HEK293T (cell line): ENCODE results near the gene ODAD3.
"Not testable (repeated sequence)": the region's sequence is repeated elsewhere in the genome, so short reads cannot be mapped to it uniquely, and the experiment has no call there.

ENCODE experiments used
- CTCF ChIA-PET: fragments of 350-600 bp; formaldehyde crosslinking; extraction: SDS; loops from one replicate; lab custom pipeline; 2021; ENCODE audit warnings: antibody characterized with exemption, inconsistent platforms; lab: Yijun Ruan, JAX
- POLR2A ChIA-PET: fragments of 350-600 bp; formaldehyde crosslinking; extraction: SDS; loops from one replicate; lab custom pipeline; 2020; ENCODE audit warnings: antibody characterized with exemption, inconsistent platforms; lab: Yijun Ruan, JAX
- DNase-seq: peaks from one replicate; pipeline ENCODE4 v3.0.0; 2012; ENCODE audit warnings: mixed read lengths; ENCODE audit errors: extremely low spot score
- ARNT ChIP-seq: fragments of 450-650 bp; IDR thresholded peaks from 2 replicates; pipeline ENCODE4 v1.6.1; 2017; ENCODE audit warnings: mild to moderate bottlenecking
- BHLHE40 ChIP-seq: fragments of 450-650 bp; IDR thresholded peaks from 2 replicates; pipeline ENCODE4 v1.6.1; 2016; ENCODE audit warnings: mild to moderate bottlenecking, moderate library complexity, borderline replicate concordance
- CTBP1 ChIP-seq: fragments of 450-650 bp; IDR thresholded peaks from 2 replicates; pipeline ENCODE4 v1.6.1; 2016; ENCODE audit warnings: borderline replicate concordance
- ELF4 ChIP-seq: fragments of 450-650 bp; IDR thresholded peaks from 2 replicates; pipeline ENCODE4 v1.6.1; 2017; ENCODE audit warnings: antibody characterized with exemption
- FOXA1 ChIP-seq: fragments of 450-650 bp; IDR thresholded peaks from 2 replicates; pipeline ENCODE4 v1.6.1; 2016; ENCODE audit warnings: mild to moderate bottlenecking
- FOXK2 ChIP-seq: fragments of 450-650 bp; IDR thresholded peaks from 2 replicates; pipeline ENCODE4 v1.6.1; 2016; ENCODE audit warnings: mild to moderate bottlenecking
- FOXM1 ChIP-seq: fragments of 450-650 bp; IDR thresholded peaks from 2 replicates; pipeline ENCODE4 v1.6.1; 2017; ENCODE audit warnings: mild to moderate bottlenecking, borderline replicate concordance
- HDGF ChIP-seq: fragments of 450-650 bp; IDR thresholded peaks from 2 replicates; pipeline ENCODE4 v1.6.1; 2017; ENCODE audit warnings: antibody characterized with exemption, borderline replicate concordance
- L3MBTL2 ChIP-seq: fragments of 450-650 bp; conservative IDR thresholded peaks from 2 replicates; pipeline ENCODE4 v1.6.1; 2016; ENCODE audit warnings: mild to moderate bottlenecking
- LEF1 ChIP-seq: fragments of 450-650 bp; IDR thresholded peaks from 2 replicates; pipeline ENCODE4 v1.6.1; 2017; ENCODE audit warnings: mild to moderate bottlenecking, borderline replicate concordance
- NFRKB ChIP-seq: fragments of 450-650 bp; IDR thresholded peaks from 2 replicates; pipeline ENCODE4 v1.6.1; 2016; ENCODE audit warnings: mild to moderate bottlenecking, moderate library complexity
- SP1 ChIP-seq: fragments of 450-650 bp; IDR thresholded peaks from 2 replicates; pipeline ENCODE4 v1.6.1; 2017
- SUZ12 ChIP-seq: fragments of 450-650 bp; IDR thresholded peaks from 2 replicates; pipeline ENCODE4 v1.6.1; 2016; ENCODE audit warnings: mild to moderate bottlenecking
- TARDBP ChIP-seq: fragments of 450-650 bp; IDR thresholded peaks from 2 replicates; pipeline ENCODE4 v1.6.1; 2016
- ZNF384 ChIP-seq: fragments of 450-650 bp; IDR thresholded peaks from 2 replicates; pipeline ENCODE4 v1.6.1; 2016
- TF ChIP-seq, protein P1 (sequence below): fragments of 450-650 bp; IDR thresholded peaks from 2 replicates; pipeline ENCODE4 v1.6.1; 2016

Gene ODAD3

DNA sequence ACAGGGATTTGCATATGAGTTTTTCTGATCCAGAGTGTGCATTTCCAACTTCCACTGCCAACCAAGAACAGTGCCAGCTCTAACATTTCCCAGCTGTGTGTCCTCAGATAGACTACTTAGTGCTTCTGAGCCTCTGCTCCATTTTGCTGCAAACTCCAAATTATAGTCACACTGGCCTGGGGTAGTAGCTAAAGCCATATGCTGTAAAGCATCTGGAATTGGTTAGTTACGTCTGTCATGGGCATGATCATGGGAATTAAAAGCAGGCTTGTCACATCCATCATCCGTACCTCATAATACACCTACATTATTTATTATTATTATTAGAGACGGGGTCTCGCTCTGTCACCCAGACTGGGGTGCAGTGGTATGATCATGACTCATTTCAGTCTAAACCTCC, 38.8 kb upstream of the ODAD3 start:
- TF ChIP-seq LEF1 (no peak), ARNT (no peak), TARDBP (no peak), FOXA1 (no peak), L3MBTL2 (no peak), SUZ12 (no peak), FOXM1 (no peak), SP1 (no peak), CTBP1 (no peak), HDGF (no peak)
- no peak for DNase-seq
- ChIA-PET CTCF (interaction anchor here (1.5 kb wide), 1 partner anchor 92 kb away, joined by 3 read pairs; no protein-coding TSS in a partner anchor), POLR2A (no interaction called here)

DNA sequence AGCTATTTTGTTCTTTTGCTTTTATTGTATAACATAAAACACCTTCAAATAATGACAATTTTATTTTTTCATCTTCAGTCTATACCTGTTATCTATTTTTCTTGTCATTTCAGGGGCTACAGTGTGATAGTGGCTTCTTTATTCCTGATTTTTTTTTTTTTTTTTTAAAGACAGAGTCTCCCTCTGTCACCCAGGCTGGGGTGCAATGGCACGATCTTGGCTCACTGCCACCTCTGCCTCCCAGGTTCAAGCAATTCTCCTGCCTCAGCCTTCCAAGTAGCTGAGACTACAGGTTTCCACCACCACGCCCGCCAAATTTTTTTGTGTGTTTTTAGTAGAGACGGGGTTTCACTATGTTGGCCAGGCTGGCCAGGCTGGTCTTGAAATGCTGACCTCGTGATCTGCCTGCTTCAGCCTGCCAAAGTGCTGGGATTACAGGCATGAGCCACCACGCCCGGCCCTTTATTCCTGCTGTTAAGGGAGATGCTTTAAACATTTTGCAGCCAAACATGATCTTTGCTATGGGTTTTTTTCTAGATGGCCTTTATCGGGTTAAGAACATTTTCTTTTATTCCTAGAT, 33.4 kb upstream of the ODAD3 start:
- CTCF ChIA-PET = interaction anchor here (2.0 kb wide), 1 partner anchor 14 kb away, joined by 9 read pairs; no protein-coding TSS in a partner anchor

DNA sequence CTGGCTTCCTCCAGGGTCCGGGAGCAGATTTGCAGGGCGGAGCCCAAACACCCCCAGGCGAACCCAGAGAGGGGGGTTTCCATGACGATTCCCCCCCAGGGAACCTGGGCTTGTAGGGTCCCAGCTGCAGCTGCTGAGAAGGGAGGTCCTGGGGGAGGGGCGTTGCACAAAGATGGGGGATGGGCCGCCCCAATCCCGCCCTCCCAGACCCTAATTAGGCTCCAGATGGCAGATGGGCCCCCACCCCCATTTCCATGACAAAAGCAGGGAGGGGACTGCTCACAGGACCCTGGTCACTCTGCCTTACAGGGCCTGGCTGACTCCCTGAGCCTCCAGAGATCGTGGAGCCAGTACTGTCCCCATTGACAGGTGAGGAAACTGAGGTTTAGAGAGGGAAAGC, 30.7 kb upstream of the ODAD3 start:
- DNase-seq = no peak
- TF ChIP-seq ELF4 = no peak
- no peak for TF ChIP-seq TARDBP
- no peak for TF ChIP-seq SP1
- TF ChIP-seq FOXM1 = no peak
- TF ChIP-seq L3MBTL2 = no peak
- no peak for TF ChIP-seq CTBP1
- TF ChIP-seq, protein P1, sequence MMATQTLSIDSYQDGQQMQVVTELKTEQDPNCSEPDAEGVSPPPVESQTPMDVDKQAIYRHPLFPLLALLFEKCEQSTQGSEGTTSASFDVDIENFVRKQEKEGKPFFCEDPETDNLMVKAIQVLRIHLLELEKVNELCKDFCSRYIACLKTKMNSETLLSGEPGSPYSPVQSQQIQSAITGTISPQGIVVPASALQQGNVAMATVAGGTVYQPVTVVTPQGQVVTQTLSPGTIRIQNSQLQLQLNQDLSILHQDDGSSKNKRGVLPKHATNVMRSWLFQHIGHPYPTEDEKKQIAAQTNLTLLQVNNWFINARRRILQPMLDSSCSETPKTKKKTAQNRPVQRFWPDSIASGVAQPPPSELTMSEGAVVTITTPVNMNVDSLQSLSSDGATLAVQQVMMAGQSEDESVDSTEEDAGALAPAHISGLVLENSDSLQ = no peak
- no peak for TF ChIP-seq NFRKB
- TF ChIP-seq HDGF = no peak
- TF ChIP-seq SUZ12 = no peak
- no peak for TF ChIP-seq FOXA1
- TF ChIP-seq ZNF384 = no peak
- TF ChIP-seq ARNT = no peak
- no peak for TF ChIP-seq FOXK2
- TF ChIP-seq BHLHE40 = no peak
- CTCF ChIA-PET = no interaction called here
- POLR2A ChIA-PET = no interaction called here

More for the DNA sequence above, 33.4 kb upstream of the ODAD3 start:
- DNase-seq, POLR2A ChIA-PET: not testable (repeated sequence)

DNA sequence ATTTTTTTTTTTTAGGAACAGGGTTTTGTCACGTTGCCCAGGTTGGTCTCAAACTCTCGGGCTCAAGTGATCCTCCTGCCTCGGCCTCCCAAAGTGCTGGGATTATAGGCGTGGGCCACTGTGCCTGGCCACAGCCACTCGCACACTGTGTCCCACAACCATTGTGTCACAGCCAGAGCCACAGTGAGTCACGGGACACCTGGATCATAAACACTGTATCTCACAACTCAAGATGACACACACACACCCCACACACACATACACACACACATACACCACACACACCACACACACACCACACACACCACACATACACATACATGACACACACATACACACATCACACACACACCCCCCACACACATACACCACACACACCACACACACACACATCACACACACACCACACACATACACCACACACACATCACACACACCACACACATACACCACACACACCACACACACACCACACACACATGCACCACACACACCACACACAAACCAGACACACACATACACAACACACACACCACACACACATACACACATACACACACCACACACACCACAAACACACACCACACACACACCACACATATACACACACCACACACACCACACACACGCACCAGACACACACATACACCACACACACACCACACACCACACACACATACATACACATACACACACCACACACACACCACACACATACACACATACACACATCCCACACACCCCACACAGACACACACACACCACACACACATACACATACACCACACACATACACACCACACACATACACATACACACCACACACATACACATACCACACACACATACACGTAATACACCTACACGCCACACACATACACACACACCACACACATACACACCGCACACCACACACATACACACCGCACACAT, 29.7 kb upstream of the ODAD3 start:
- DNase-seq = no peak
- POLR2A ChIA-PET = no interaction called here
- CTCF ChIA-PET = no interaction called here
- TF ChIP-seq FOXK2 (no peak), HDGF (no peak), FOXA1 (no peak), SUZ12 (no peak), TARDBP (no peak)
- TF ChIP-seq, protein P1 = no peak

DNA sequence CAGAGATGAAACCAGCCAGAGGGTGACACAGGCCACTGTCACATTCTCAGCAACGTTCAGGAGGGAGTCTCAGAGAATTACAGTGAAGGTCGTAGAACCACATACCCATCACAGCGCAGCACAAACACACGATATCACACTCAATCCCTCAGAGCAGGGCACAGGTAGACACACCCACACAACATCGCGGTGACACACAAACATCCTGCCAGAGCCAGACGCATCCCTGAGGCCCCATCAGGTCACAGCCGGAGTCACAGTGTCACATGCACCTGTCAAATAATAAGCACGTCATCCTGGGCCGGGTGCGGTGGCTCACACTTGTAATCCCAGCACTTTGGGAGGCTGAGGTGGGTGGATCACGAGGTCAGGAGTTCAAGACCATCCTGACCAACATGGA, 28.5 kb upstream of the ODAD3 start:
- CTCF ChIA-PET = no interaction called here
- POLR2A ChIA-PET = no interaction called here
- TF ChIP-seq CTBP1 (no peak), ZNF384 (no peak), NFRKB (no peak), FOXK2 (no peak), FOXM1 (no peak), SUZ12 (no peak)
- TF ChIP-seq, protein P1 = no peak
- no peak for DNase-seq

DNA sequence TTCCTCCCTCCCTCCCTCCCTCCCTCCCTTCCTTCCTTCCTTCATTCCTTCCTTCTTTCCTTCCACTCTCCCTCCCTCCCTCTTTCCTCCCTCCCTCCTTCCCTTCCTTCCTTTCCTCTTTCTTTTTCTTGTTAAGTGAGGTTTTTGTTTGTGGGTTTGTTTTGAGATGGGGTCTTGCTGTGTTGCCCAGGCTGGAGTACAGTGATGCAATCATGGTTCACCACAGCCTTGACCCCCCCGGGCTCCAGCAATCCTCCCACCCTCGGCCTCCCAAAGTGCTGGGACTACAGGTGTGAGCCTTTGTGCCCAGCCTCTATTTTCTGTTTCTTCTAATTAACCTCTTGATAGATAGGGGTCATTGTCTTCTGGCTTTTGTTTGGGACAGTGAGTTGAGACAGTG, 26.5 kb upstream of the ODAD3 start:
- ChIA-PET POLR2A (no interaction called here), CTCF (no interaction called here)
- DNase-seq = no peak
- TF ChIP-seq ELF4 = no peak
- TF ChIP-seq CTBP1 = no peak
- no peak for TF ChIP-seq L3MBTL2
- TF ChIP-seq FOXK2 = no peak
- TF ChIP-seq ZNF384 = no peak
- no peak for TF ChIP-seq HDGF
- TF ChIP-seq TARDBP = no peak
- TF ChIP-seq ARNT = no peak
- TF ChIP-seq SP1 = no peak
- no peak for TF ChIP-seq LEF1
- TF ChIP-seq FOXM1 = no peak
- no peak for TF ChIP-seq BHLHE40
- TF ChIP-seq SUZ12 = no peak
- TF ChIP-seq, protein P1 = no peak
- TF ChIP-seq NFRKB = no peak
- no peak for TF ChIP-seq FOXA1
